Stimulated activated CD4-positive, alpha-beta T cell treated with anti-CD3 and anti-CD28 coated beads, Interleukin-2, amount 100 ng/mL, for 4 hours (primary cell): ENCODE measurements around the gene RPS16.

ENCODE experiments used
- DNase-seq: peaks from one replicate; pipeline ENCODE4 v3.0.0-alpha.2; 2020; ENCODE audit warnings: low read depth

Gene RPS16

GRCh38 chr19:39407660-39408391 is 27.9 kb downstream of the RPS16 start:
- DNase-seq, result no peak

GRCh38 chr19:39407410-39407659 is 28.4 kb downstream of the RPS16 start:
- no peak for DNase-seq

DNA sequence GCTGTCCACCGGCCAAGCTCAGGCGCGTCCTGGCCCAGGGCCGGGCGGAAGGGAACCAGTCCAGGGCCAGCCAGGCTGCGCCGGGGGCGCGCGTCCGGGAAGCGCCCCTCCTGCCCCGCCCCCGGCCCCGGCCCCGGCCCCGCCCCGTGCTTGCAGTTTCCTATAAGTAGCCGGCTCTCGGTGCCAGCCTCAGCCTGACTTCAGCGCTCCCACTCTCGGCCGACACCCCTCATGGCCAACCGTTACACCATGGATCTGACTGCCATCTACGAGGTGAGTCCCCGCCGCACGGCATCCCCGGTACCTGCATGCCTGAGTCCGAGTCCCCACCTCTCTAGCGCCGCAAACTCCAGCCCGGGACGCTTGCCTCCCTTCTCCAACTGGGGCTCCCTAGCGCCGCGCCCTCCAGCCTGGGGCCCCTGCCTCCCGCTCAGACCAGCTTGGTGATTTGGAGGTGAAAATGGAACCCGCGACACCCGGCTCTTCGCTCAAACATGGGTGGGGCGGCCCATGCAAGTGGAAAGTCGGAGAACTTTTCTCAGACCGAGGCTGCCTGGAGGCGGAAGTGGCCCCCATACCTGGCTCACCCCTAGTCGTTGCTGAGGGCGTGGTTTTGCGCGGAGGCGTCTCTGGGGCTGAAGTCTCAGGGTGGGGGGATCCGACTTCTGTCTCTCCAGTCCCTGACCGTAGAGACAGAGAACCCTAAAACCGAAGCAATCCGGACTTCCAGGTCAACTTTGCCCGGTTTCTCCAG is 28.9 kb downstream of the RPS16 start, which contains the start of gene ZFP36:
Gene ZFP36 (plus strand): TSS at position 192 of the 754 bp plus-strand sequence. CDS start 58 bp downstream, at position 250.
- peak; percentile 79 for DNase-seq

- peak; percentile 88 for DNase-seq
These were observed 29.6 kb downstream of the RPS16 start for GRCh38 chr19:39405958-39406655.

DNA sequence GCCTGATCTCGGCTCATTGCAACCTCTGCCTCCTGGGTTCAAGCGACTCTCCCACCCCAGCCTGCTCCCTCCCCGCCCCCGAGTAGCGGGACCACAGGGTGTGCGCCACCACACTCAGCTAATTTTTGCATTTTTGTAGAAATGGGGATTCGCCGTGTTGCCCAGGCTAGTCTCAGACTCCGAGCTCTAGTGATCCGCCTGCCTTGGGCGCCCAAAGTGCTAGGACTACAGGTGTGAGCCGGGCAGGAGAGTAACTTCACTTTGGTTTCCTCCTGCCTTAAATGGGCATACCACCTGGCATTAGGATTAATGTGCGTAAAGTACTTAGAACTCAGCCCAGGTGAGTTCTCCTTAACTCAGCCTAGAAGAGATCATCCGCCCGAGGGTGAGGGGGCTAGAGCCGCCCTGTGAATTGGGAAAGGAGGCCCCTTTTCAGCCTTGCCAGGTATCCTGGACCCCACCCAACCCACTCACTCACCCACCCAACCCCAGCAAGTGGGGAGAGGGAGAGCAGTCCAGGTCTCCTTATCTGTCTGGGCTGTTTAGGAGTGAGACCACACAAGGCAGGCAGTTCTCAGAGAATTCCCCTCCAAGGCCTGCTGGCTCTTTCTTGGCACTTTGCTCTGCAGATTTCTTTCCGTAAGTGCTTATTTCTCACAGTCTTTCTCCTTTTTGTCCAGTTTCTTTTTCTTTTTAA is 30.3 kb downstream of the RPS16 start:
- DNase-seq, result no peak

DNA sequence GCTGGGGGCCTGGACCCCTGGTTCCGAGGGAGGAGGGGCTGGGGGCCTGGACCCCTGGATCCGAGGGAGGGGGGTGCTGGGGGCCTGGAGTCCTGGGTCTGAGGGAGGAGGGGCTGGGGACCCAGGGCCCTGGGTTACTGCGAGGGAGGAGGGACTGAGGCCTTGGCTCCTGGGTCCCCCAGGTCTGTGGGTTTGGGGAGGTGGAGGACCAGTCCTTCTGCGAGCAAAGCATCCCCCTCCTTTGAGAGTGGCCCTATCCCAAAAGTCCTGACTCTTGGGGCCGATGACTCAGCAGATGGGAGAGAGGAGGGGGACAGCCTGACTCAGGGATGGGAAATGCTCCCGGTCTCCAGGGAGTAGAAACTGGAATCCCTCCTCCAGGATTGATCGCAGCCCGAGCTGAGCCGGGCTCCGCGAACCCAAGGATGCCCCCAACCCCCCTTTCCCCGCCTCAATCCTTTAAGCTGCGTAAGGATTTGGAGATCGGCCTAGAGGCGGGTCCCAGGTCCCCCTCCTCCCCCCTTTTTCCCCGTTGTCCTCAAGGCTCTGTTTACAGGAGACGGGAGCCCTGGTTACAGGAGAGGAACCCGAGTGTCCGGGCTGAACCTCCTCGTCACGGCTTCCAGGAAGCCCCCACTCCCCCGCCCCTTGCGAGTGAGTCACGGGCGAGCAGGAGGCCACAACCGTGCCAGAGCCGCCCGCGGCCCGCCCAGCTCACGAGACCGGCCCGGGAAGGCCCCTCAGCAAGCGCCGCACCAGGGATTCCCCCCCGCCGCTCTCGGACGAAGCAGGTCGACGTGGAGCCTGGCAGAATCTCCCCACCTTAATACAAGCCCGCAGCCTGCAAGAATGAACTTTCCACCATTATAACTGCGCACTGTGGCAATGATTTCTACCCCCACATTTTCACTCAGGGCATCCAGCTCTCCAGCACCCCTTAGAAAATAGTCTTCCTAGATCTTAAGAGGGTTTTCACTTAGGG is 32.1 kb downstream of the RPS16 start:
- DNase-seq, result peak; percentile 94

- peak; percentile 82 for DNase-seq
These were observed 33.1 kb downstream of the RPS16 start for GRCh38 chr19:39402346-39403300.

DNA sequence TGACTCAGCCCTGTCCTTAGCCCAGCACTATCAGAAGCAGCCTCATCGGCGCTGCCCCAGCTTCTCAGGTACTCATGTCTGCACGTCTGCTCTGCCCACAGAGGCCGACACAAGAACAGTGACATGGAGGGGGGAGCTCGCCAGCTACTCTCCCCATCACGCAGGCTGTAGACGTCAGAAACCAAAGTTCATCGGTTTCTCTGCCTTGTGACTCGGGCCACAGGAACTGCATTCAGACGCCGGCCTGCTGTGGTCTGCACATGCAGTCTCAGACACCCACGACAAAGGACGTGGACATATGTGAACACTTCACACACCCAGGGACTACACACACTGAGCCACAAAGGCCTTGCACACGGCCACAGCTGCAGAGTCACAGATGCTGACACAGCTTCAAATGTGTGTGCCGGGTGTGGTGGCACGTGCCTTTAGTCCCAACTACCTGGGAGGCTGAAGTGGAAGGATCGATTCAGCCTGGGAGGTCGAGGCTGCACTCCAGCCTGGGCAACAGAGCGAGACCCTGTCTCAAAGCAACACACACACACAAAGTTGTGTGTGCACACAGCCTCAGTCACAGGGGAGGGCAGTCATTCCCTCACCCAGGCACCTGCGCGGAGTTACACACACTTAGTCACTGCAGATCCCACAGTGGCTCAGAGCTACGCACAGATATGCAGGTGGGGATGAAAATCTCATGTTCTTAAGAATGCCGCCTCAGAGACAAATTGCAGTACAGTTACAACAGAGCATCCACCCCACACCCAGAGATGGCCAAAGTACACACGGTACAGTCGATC is 34.0 kb downstream of the RPS16 start:
- peak; percentile 67 for DNase-seq

DNA sequence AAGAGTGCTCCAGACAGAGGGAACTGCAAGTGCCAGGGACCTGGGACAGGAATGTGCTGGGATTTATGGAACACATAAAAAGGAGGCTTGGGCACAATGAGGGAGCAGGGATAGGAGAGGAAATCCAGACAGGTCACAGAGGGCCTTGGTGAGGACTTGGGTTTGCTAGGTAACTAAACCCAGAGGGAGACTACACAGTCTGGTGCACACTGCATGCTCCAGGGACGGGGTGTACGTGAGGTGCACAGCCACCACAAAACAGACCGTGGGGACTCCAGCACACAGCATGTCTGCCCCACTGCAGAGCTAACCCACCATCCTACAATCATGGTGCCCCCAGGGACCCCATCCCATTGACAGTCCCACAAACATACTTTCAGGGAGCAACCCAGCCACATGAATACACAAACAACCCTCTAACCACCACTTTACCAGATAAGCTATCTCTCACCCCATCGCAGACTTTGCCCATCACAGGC is 34.6 kb downstream of the RPS16 start:
- no peak for DNase-seq

DNA sequence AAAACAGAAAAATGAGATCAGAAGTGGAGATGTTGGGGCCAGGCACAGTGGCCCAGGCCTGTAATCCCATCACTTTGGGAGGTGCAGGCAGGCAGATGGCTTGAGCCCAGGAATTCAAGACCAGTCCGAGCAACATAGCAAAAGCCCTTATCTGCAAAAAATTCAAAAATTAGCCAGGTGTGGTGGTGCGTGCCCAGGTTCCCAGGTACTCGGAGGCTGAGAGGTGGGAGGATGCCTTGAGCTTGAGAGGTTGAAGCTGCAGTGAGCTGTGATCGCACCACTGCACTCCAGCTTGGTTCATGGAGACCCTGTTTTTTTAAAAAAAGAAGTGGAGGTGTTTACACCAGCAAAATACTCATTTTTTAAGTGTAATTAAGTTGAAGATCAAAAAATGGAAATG is 35.7 kb downstream of the RPS16 start:
- DNase-seq, result no peak

- DNase-seq, result no peak
These were observed 36.1 kb downstream of the RPS16 start for GRCh38 chr19:39399668-39400050.

DNA sequence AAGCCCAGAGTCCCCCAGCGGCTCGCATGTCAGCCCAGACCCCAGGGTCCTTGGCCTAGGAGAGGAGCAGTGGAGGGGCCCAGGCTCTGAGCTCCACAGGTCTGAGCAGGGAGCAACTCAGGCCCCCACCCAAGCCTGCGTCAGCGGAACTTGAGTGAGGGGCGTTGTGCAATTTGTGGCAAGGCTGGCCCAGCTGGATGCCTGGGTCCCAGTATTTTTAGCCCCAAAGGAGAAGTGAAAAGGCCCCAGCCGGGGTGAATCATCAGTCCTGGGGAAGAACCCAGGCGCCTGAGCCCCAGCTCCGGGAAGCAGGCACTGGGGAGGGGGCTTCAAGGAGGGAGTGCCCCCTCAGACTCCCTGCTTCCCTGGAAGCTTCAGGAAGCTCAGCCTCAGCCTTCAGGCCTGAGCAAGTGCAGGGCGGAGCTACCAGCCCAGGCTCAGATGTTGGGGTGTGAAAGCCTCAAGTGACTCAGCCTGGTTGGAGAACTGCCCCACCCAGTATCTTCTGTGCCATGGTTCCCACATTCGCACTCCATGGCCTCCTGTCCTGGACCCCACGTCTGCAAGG is 37.4 kb downstream of the RPS16 start:
- no peak for DNase-seq

GRCh38 chr19:39397360-39398296 is 38.1 kb downstream of the RPS16 start:
- DNase-seq, result peak; percentile 91

DNA sequence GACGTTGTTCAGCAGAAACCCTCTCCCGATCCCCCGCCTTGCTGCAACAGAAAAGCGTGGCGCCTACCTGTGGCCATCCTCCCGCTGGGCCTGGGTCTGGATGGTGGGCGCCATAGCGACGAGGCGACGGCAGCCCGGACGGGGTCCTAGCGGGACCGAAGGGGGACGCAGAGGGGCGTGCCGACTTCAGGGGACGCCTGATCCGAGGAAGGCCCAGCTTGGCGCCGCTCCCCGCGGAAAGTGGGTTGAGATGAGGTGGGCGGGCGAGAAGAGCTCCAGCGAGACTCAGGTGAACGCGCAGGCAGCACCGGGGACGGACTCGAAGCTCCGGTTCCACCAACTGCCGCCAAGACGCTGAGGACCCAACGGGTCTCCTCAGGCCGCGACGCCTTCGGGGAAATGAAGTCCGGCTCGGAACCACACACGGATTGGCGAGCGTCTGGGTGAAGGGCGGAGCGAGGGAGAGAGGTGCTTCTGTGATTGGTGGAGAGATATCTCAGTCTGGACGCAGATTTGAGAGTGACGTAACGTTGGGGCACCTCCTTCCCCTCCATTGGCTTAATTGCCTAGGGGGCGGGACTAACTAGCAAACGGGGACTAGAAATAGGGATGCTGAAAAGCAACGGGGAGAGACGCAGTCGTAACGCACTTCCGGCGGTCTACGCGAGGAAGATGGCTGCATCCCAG is 44.9 kb downstream of the RPS16 start, which contains the start of the genes MED29 and PAF1:
Gene MED29 (plus strand): TSS at position 628 of the 687 bp plus-strand sequence. CDS start 45 bp downstream, at position 673.
Gene PAF1 (minus strand): TSS at position 356 of the 687 bp plus-strand sequence. CDS start 242 bp downstream, at position 114.
- DNase-seq, result peak; percentile 94

DNA sequence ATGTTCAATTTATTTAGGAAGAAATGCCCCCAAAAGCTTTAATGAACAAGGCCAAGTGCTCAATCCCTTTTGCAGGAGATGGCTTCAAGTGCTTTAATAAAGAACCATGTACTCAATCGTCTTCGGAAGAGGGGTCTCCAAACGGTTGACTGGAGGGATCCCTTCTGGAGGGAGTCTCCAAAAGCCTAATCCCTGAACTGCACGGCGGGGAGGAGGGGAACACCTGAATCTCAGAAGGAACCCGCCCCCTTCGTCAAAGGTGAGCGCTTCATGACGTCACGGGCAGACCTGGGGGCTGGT is 45.3 kb downstream of the RPS16 start:
- DNase-seq, result peak; percentile 81

DNA sequence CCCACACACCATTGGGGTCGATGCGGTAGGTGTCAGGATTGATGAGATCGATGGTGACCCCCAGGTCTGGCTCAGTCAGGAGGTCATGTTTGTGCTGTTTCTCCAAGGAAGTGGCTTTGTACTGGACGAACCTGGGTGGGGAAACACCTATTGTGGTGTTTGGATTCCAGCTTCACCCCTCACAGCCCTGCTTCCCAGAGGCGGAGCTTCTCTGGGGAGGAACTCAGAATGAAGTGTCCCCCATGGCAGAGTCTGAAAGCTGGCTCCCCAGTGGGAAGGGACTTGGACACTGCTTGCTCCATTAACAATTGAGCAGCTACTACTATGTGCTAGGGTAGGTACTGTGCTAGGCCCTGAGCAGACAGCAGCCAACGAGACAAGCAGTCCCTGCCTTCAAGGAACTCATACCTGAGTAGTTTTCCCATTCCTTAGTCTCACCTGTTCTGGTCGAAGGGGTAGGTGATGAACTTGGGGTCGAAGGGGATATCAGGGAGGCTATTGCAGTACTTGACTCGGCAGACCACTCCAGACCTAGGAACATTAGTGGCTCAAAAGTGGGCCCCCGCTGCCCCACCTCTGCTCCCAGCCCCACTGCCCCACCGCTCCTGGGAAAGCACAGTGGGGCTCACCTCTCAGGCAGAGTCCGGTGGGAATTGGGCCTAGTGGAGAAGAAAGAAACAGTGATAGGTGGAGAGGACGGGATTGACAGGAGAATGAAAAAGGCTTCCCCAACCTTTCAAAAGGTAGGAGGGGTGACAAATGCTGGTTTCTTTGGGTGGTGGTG is 45.9 kb downstream of the RPS16 start:
- DNase-seq, result no peak
